Erythroblast (primary cell): ENCODE results near the gene NDE1.

Experiments used
- DNase-seq, 2 experiments: peaks; one replicate each; lab custom pipeline; 2025; lab: John Stamatoyannopoulos, UW
- GATA1 ChIP-seq: IDR thresholded peaks from 2 replicates; pipeline ENCODE4 v1.6.1; 2011; ENCODE audit warnings: low read depth, mild to moderate bottlenecking, control low read depth, low read length, moderate library complexity
- POLR2A ChIP-seq: IDR thresholded peaks from 2 replicates; pipeline ENCODE4 v1.6.1; 2011; ENCODE audit warnings: mild to moderate bottlenecking, low read length

NDE1 gene

DNA sequence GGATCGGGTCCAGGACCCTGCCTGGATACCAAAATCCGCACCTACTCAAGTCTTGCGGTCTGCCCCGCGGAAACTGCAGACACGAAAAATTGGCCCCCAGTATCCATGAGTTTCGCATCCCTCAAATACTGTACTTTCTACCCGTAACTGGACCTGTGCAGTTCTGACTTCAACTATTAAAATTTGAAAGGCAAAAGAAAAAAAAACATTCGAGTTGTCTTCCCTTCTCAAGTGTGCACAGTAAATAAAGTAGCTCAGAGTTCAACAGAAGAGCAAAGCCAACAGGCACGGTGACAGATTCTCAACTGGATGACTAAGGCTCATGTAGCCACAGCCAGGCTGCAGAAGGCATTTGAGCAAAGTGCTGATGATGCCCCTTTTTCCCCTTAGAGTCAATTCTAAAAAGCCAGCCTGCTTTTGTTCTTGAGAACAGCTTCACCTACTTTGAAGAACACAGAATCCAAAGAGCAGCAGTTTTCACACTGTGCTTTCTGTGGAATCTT, 39.6 kb upstream of the NDE1 start:
- DNase-seq = no peak
- no peak for TF ChIP-seq GATA1
- TF ChIP-seq POLR2A = no peak

DNA sequence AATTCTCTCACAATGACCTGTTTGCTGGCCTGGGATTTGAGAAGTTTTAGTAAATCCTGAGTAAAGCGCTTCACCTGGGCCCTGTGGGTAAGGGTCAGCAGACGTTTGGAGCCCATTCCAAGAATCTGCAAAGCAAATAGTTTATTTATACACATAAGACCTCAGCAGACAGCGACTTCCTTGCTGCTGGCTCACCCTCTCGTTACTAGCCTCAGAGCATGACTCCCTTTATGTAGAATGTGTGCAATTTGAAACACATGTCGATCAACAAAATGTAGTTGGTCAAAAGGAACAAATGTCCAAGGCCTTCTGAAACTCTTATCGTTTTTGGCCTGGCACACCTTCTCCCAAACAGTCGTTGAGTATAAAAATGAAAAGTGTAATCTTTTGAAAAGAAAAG, 38.4 kb upstream of the NDE1 start:
- TF ChIP-seq POLR2A (no peak), GATA1 (no peak)
- no peak for DNase-seq

DNA sequence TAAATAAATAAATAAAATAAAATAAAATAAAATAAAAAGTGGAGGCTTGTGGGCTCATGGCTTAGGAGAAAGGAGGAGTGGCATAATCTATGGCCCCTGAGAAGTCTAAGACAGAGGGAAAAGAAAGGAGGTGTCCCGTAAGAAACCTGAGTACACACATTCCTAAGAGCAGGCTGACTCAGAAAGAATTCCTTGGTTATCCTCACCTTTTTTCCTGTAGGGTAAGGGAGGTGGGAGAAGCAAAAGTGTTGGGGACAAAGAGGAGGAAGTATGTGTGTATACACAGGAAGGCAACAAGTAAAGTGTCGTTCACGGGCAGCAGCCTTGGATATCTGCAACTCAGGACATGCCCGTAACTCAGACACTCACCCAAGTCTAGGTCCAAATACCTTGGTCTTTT, 36.4 kb upstream of the NDE1 start:
- no peak for TF ChIP-seq GATA1
- TF ChIP-seq POLR2A = no peak
- no peak for DNase-seq

DNA sequence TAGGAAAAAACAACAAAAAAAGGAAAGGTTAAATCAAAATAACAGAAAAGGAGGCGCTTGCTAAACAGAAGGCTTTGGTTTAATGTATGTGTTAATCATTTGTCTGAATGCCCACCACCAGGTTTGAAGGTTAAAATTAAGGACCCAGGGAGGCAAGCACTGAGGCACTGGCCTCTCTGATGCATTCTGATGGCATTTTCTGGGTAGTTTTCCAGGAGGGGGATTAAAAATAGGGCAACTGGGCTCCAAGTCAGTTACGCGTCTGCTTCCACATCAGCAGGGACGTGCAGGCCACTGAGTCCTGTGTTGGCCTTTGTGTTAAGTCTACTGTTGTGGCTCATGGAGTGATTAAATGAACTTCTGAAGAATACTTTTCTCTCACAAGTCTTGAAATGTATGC, 34.0 kb upstream of the NDE1 start:
- DNase-seq = no peak
- TF ChIP-seq POLR2A (no peak), GATA1 (no peak)

DNA sequence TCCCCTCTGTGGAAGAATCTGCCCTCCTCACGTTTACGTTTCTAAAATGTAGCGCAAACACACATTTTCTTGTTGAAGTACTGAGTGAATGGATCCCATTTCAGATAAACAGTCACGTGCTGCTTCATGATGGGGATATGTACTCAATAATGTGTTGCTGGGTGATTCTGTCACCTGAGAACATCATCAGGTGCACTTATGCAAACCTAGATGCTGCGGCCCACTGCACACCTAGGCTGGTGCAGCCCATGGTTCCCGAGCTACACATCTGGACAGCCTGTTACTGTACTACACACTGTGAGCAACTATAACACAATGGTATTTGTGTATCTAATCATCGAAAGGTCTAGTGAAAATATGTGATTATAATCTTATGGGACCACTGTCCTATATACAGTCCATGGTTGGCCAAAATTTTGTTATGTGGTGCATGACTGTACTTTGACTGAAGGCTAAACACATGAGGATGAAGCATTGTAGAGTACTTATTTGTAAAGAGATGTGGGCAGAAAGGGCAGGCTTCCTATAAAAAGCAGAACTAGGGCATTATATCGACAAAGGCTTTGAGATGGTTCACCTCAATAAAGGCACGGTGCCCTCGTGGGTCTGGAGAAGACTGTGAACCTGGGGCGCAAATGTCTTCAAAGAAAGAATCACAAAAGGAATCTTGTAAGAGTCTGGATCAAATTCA, 33.4 kb upstream of the NDE1 start:
- no peak for TF ChIP-seq GATA1
- no peak for TF ChIP-seq POLR2A

DNA sequence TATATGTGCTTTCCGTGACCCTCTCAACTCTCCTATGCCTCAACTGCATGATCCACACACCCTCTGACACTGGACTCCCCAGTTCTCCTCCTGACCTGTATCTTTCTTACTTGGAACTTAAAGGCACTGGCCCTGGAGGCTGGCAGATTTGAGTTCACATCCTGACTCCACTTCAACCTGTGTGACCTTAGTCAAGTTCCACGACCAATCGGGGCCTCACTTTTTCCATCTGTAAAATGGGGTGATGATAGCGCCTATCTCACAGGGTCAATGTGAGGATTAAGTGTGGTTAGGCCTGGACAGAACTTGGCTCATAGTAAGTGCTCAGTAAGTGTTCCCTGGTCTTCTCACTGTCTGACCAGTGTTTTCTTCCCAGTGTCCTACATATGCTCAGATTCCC, 32.1 kb upstream of the NDE1 start:
- no peak for DNase-seq
- TF ChIP-seq GATA1 (no peak), POLR2A (no peak)

More for the DNA sequence above, 33.4 kb upstream of the NDE1 start:
- DNase-seq = no peak

DNA sequence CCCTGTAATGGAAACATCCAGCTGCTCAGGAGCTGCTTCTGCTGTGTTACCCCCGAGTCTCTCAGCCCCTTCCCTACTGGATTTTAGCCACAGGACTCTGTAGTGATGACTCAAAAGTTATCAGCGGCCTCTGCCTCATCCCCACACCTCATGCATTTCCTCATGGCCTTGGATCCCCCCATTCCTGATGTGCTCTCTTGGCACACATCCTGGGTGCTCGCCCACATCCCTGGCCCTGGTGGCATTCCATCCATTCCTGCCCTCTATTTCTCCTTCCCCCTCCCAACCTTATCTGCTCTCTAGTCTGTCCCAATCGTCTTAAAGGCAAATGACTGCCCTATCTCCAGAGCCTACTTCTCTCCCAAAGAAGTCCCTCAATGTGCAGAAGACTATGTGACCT, 31.7 kb upstream of the NDE1 start:
- no peak for DNase-seq
- TF ChIP-seq GATA1 = no peak
- no peak for TF ChIP-seq POLR2A

DNA sequence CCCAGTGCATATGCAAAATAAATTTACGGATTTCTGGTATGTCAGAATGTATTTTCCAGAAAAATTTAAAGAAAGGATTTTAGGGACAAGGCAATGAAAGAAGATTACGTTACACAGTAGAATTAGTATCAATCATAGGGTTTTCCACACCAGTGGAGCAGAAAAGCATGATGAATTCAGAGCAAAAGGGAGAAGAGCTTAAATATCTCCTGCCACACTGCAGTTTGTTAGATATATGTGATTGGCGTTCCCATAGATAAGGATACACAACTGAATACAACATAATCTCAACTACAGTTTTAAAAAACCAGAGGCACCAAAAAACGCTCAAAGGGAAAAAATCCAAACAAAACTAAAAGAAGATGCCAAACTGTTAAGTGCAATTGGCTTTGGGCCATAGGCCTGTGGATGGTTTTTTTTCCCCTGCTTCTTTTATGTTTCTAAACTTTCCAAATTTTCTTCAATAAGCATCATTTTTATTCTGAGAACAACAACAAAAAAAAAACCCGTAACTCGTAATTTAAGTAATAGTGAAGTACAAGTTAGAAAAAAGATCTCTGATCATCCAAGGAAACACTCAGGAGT, 29.3 kb upstream of the NDE1 start:
- DNase-seq = no peak
- TF ChIP-seq GATA1 (no peak), POLR2A (no peak)

DNA sequence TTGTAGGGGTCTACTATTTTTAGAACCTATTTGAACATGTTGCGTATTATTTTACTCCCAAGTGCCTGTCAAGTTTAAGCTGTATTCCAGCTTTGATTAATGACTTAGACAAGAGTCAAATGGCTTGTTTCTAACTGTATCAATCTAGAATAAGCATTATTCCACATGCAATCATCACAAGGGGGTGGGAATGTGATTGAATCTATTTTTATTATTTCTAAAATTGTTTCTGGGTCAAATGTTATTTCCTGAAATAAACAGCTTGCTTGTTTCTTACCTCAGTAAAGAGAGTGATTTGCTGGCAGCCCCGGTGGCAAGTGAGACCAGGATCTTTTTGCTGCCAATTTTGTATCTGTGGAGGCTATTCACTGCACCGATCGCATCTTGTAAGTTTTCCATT, 28.6 kb upstream of the NDE1 start:
- DNase-seq = no peak
- TF ChIP-seq POLR2A = no peak
- TF ChIP-seq GATA1 = no peak

DNA sequence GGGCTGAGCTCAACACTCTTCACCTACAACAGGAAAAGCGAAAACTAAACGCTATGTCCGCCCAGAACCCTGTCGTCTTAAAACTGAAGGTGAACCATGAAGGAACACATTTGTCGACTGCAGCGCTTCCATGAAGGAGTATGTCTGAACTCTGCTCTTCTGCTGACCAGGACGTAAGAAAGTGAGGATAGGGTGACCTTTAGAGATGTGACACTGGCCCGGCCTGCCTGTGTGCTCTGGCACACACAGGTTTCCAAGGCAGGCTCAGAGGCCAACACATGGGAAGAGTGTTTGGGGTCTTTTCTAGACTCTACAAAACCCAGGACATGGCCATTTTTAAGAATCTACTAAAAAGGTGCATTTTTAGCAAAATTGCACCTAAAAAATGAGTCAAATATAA, 28.2 kb upstream of the NDE1 start:
- no peak for DNase-seq
- TF ChIP-seq GATA1 (no peak), POLR2A (no peak)

DNA sequence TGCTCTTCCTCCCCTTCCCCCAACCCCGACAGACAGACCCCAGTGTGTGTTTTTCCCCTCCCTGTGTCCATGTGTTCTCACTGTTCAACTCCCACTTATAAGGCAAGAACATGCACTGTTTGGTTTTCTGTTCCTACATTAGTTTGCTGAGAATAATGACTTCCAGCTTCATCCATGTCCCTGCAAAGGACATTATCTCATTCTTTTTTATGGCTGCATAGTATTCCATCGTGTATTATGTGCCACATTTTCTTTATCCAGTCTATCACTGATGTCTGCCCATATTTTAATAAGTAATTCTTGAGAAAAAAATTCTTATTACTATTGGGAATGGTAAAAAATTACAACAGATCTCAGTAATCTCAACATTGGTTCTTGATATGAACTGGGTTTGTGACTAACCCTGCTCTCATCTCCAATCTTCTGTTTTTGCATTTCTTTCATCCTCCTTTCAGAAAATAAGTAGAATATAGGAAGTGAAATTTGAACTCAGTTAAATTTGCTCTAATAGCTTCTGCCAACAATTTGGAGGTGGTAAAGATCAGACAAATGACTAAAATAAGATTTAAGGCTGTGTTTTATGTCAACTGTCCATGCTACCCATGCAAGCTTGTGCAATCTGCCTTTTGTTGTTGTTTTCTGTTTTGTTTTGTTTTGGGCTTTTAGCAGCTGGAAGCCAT, 18.2 kb upstream of the NDE1 start:
- TF ChIP-seq GATA1 (no peak), POLR2A (no peak)

DNA sequence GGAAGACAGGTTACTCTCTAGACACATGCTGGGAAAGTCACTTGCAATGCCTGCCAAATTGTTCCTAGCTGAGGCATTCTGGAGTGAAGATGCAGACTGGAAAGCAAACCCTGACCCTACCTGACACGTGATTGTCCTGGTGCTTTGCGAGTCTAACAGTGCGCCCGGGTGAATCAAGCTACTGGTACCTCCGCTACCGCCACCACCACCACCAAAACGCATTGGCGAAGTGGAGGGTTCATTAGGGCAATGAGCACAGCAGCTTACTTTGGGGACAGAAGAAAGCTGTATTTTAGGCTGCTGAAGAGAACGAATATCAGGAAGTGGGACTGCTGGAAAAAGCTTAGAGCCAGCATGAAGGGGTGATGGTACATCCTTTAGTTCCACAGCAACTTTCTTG, 14.1 kb upstream of the NDE1 start:
- no peak for DNase-seq
- TF ChIP-seq POLR2A (no peak), GATA1 (no peak)

More for the DNA sequence above, 18.2 kb upstream of the NDE1 start:
- no peak for DNase-seq

DNA sequence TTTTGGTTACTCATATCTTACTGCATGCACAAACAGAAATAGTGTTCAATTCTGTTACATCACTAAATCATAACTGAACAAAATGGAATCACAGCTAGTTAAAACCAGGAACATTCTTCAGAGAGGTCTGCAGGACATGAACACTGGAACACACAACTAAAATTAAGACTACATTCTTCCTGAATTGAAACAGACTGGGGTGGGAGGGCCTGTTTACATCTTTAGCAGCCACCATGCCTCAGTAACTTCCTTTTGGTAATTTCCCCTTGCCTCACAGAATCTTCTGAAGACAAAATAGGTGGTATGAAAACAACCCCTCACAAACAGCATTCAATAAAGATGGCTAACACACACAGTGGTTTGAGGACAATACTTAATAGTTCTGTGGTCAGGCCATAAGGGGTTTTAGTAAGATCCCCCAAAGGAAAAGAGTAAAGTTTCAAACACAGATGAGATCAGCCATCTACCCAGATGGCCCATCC, 13.6 kb upstream of the NDE1 start:
- no peak for DNase-seq
- no peak for TF ChIP-seq GATA1
- no peak for TF ChIP-seq POLR2A

DNA sequence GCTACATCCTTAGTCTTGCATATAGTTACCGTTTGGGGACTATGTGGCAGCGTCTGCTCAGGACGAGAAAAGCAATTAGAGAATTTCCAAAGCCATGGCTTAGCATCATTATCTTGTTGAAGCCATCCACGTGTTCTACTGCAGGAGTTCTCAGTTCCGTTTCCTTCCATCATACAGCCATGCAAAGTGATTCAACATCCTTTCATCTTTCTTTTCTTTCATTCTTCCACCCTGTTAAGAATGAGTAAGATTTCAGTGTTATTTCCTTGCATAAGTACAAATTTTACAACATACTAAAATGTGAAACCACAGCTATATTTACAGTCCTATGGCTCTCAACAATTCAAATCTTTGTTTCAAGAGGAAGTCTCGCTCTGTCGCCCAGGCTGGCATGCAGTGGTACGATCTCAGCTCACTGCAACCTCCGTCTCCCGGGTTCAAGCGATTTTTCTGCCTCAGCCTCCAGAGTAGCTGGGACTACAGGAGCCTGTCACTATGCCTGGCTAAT, 10.9 kb upstream of the NDE1 start:
- TF ChIP-seq GATA1 (no peak), POLR2A (no peak)
- no peak for DNase-seq

DNA sequence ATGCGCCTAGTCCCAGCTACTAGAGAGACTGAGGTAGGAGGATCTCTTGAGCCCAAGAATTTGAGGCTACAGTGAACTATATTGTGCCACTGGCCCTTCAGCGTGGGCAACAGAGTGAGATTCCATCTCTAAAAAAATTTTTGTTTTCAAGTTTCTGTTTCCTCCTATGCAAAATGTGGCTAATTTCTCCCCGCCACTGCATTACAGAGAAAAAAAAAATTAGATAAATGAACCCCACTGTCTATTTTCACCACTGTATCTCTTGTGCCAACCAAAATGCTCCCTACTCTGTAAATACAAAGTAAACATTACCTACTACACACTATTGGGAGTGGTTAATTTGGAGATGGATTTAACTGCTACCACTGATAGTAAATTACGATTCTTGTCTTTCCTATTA, 9.1 kb upstream of the NDE1 start:
- TF ChIP-seq POLR2A (no peak), GATA1 (no peak)
- DNase-seq = no peak
